ENCODE measurements around the gene TNFRSF21.
"Not testable (repeated sequence)": the region's sequence is repeated elsewhere in the genome, so short reads cannot be mapped to it uniquely, and the experiment has no call there.

Gene TNFRSF21

DNA sequence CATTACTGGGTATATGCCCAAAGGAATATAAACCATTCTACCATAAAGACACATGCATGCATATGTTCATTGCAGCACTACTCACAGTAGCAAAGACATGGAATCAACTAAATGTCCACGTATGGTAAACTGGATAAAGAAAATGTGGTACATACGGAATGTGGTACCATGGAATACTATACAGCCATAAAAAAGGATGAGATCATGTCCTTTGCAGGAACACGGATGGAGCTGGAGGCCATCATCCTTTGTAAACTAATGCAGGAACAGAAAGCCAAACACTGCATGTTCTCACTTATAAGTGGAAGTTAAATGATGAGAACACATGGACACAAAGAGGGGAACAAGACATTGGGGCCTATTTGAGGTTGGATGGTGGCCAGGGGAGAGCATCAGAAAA is 81.6 kb downstream of the TNFRSF21 start:
- ATAC-seq (replicated peaks); H3K27ac Mint-ChIP-seq; DNase-seq; H3K9me3 Mint-ChIP-seq; H3K36me3 Mint-ChIP-seq; H3K4me3 Mint-ChIP-seq; H3K27me3 Mint-ChIP-seq; H3K4me1 Mint-ChIP-seq: not testable (repeated sequence)

- not testable (repeated sequence) for H3K27me3 Mint-ChIP-seq; DNase-seq; H3K27ac Mint-ChIP-seq; ATAC-seq (replicated peaks); H3K36me3 Mint-ChIP-seq; H3K4me1 Mint-ChIP-seq; H3K4me3 Mint-ChIP-seq; H3K9me3 Mint-ChIP-seq
Measured at GRCh38 chr6:47223251-47223650, 86.5 kb downstream of the TNFRSF21 start.

- H3K4me3 Mint-ChIP-seq, result no peak overlapping the region
- H3K4me1 Mint-ChIP-seq, result no peaks in the 10 kb centered on the region
- no peaks in the 10 kb centered on the region for H3K27me3 Mint-ChIP-seq
- H3K36me3 Mint-ChIP-seq, result no peaks in the 10 kb centered on the region
- no peak overlapping the region for H3K27ac Mint-ChIP-seq
- H3K9me3 Mint-ChIP-seq, result peaks cover 0 to 3% of the 10 kb centered on the region in 2 donors
- DNase-seq (no peak), ATAC-seq (replicated peaks) (no peak)
Measured at GRCh38 chr6:47221565-47221964, 88.1 kb downstream of the TNFRSF21 start.

- no peak for ATAC-seq (replicated peaks)
- Mint-ChIP-seq H3K9me3 (peaks cover 0 to 2% of the 10 kb centered on the region in 2 donors), H3K4me1 (no peaks in the 10 kb centered on the region), H3K4me3 (no peak overlapping the region), H3K36me3 (peaks cover 0 to 2% of the 10 kb centered on the region in 2 donors), H3K27me3 (no peaks in the 10 kb centered on the region), H3K27ac (no peak overlapping the region)
- DNase-seq, result no peak
Measured at GRCh38 chr6:47209632-47210031, 100.1 kb downstream of the TNFRSF21 start.

- no peak for ATAC-seq (replicated peaks)
- H3K4me3 Mint-ChIP-seq, result no peak overlapping the region
- H3K36me3 Mint-ChIP-seq, result peaks cover 0 to 2% of the 10 kb centered on the region in 2 donors
- H3K27ac Mint-ChIP-seq, result no peak overlapping the region
- peaks cover 9 to 12% of the 10 kb centered on the region in 2 donors for H3K4me1 Mint-ChIP-seq
- no peak for DNase-seq
- H3K9me3 Mint-ChIP-seq, result peaks cover 0 to 2% of the 10 kb centered on the region in 2 donors
- no peaks in the 10 kb centered on the region for H3K27me3 Mint-ChIP-seq
Measured at GRCh38 chr6:47207261-47207660, 102.4 kb downstream of the TNFRSF21 start.

- no peaks in the 10 kb centered on the region for H3K27me3 Mint-ChIP-seq
- no peak for ATAC-seq (replicated peaks)
- H3K27ac Mint-ChIP-seq, result no peak overlapping the region
- no peak overlapping the region for H3K4me3 Mint-ChIP-seq
- H3K9me3 Mint-ChIP-seq, result no peaks in the 10 kb centered on the region
- H3K36me3 Mint-ChIP-seq, result peaks cover 0 to 2% of the 10 kb centered on the region in 2 donors
- no peak for DNase-seq
- peaks cover 9 to 12% of the 10 kb centered on the region in 2 donors for H3K4me1 Mint-ChIP-seq
Measured at GRCh38 chr6:47206626-47207025, 103.1 kb downstream of the TNFRSF21 start.

DNA sequence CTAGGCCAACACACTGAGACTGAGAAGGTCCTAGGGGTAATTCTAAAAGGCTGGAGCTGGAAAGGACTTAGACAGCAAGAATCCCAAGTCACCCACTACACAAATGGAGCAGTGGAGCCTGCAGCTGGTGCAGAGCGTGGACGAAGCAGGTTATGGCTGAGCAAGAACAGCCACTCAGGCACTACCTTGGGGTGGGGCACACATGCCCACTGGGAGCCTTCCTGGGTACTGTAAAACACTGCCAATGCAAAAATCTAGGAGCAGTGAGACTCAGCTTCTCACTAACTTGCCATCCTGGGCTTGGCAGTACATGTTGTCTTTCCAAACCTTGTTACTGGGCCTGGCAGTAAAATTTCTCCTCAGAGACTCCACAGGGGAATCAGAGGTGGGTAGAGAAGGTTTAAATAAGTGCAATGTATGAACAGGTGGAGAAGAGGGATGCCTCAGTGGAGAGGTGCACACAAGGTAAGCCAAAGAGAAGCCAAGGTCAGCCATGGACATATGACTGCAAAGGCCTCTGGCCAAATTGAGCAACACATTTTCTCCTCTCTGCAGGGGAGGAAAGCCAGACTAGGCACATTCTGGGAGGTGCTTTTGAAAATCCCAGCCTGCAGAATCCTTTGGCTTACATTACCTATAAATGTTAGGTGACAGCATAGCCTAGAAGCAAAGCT is 105.6 kb downstream of the TNFRSF21 start:
- H3K9me3 Mint-ChIP-seq, result peaks cover 0 to 1% of the 10 kb centered on the region in 2 donors
- no peaks in the 10 kb centered on the region for H3K36me3 Mint-ChIP-seq
- no peak overlapping the region for H3K4me3 Mint-ChIP-seq
- DNase-seq, result no peak
- H3K27me3 Mint-ChIP-seq, result no peaks in the 10 kb centered on the region
- peaks cover 9 to 12% of the 10 kb centered on the region in 2 donors for H3K4me1 Mint-ChIP-seq
- H3K27ac Mint-ChIP-seq, result peak overlapping the region; percentile 14
- no peak for ATAC-seq (replicated peaks)

GRCh38 chr6:47203266-47203937 is 106.3 kb downstream of the TNFRSF21 start:
- Mint-ChIP-seq H3K27ac (peak overlapping the region; percentile 22), H3K9me3 (peaks cover 0 to 1% of the 10 kb centered on the region in 2 donors)
- peak; percentile 7 for DNase-seq

GRCh38 chr6:47202644-47203205 is 107.0 kb downstream of the TNFRSF21 start:
- ATAC-seq (replicated peaks) (no peak), DNase-seq (no peak)
- H3K27ac Mint-ChIP-seq, result peak overlapping the region; percentile 22
- H3K4me3 Mint-ChIP-seq, result no peak overlapping the region
- H3K27me3 Mint-ChIP-seq, result no peaks in the 10 kb centered on the region
- peaks cover 0 to 1% of the 10 kb centered on the region in 2 donors for H3K9me3 Mint-ChIP-seq
- no peaks in the 10 kb centered on the region for H3K36me3 Mint-ChIP-seq
- H3K4me1 Mint-ChIP-seq, result peaks cover 9 to 12% of the 10 kb centered on the region in 2 donors

More at GRCh38 chr6:47203266-47203937, 106.3 kb downstream of the TNFRSF21 start:
- ATAC-seq (replicated peaks), result peak; percentile 89 to 91
- no peaks in the 10 kb centered on the region for H3K36me3 Mint-ChIP-seq
- no peak overlapping the region for H3K4me3 Mint-ChIP-seq
- no peaks in the 10 kb centered on the region for H3K27me3 Mint-ChIP-seq
- H3K4me1 Mint-ChIP-seq, result peaks cover 9 to 12% of the 10 kb centered on the region in 2 donors

DNA sequence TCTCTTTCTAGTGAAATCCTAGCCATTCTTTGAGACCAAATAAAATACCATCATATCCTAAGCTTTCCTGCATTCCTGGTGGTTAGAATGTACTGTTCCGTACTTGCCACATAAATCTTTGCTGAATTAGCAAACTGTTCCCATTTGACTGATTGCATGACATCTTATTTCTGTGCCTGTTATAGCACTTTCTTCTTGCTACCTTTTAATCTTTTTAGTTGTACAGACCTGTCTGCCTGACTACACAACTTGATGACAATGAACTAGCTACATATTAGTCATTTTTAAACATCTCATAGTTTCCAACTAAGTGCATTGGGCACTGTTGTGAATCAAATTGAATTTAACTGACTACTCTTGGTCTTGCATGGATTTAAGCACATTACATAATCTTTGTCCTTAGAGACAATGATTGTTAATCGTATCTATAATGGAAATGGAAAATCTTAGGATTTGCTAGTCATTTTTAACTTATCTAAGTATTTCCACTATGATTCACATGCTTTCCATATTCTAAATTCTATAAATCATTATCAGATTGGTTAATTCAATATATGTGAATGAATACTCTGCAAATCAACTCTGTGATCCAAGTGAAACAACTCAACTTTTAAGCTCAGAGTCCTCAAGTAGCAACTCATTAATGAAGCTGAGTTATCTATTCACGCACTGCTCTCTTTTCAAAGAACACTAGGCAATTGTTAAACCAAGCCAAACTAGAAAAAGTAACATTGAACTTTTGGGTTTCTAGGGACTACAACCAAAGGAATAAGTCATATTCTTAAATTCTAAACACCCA is 109.0 kb downstream of the TNFRSF21 start:
- Mint-ChIP-seq H3K4me1 (peaks cover 9 to 12% of the 10 kb centered on the region in 2 donors), H3K27ac (no peak overlapping the region), H3K9me3 (peaks cover 0 to 1% of the 10 kb centered on the region in 2 donors), H3K4me3 (no peak overlapping the region), H3K27me3 (no peaks in the 10 kb centered on the region), H3K36me3 (no peaks in the 10 kb centered on the region)
- DNase-seq, result no peak
- no peak for ATAC-seq (replicated peaks)

GRCh38 chr6:47197682-47198640 is 111.7 kb downstream of the TNFRSF21 start:
- no peak overlapping the region for H3K27ac Mint-ChIP-seq
- no peaks in the 10 kb centered on the region for H3K27me3 Mint-ChIP-seq
- peak overlapping the region; percentile 26 to 31 for H3K4me3 Mint-ChIP-seq
- no peak for ATAC-seq (replicated peaks)
- H3K9me3 Mint-ChIP-seq, result peaks cover 0 to 1% of the 10 kb centered on the region in 2 donors
- DNase-seq, result no peak
- H3K4me1 Mint-ChIP-seq, result peaks cover under 1 to 1% of the 10 kb centered on the region in 2 donors
- no peaks in the 10 kb centered on the region for H3K36me3 Mint-ChIP-seq

- Mint-ChIP-seq H3K4me1 (no peaks in the 10 kb centered on the region), H3K36me3 (no peaks in the 10 kb centered on the region), H3K27me3 (no peaks in the 10 kb centered on the region), H3K27ac (no peak overlapping the region), H3K9me3 (peaks cover 0 to 1% of the 10 kb centered on the region in 2 donors), H3K4me3 (no peak overlapping the region)
- ATAC-seq (replicated peaks) (no peak), DNase-seq (no peak)
Measured at GRCh38 chr6:47196113-47196512, 113.6 kb downstream of the TNFRSF21 start.

- no peaks in the 10 kb centered on the region for H3K4me1 Mint-ChIP-seq
- H3K36me3 Mint-ChIP-seq, result no peaks in the 10 kb centered on the region
- H3K27ac Mint-ChIP-seq, result no peak overlapping the region
- H3K27me3 Mint-ChIP-seq, result no peaks in the 10 kb centered on the region
- DNase-seq (no peak), ATAC-seq (replicated peaks) (no peak)
- no peaks in the 10 kb centered on the region for H3K9me3 Mint-ChIP-seq
- H3K4me3 Mint-ChIP-seq, result no peak overlapping the region
Measured at GRCh38 chr6:47195011-47195650, 114.6 kb downstream of the TNFRSF21 start.

All from stimulated activated naive B cell treated with anti-CD40 and anti-IgM and Interleukin-4, amounts not matched to agents 10 μg/mL and 1 μg/mL and 100 μg/mL, for 72 hours (primary cell).